Measurements from ENCODE around the gene TMEM61.
A peak's percentile ranks its signal among the peaks of the same experiment; 100 is the strongest.

TMEM61 gene

GRCh38 chr1:54969879-54970278 is 10.5 kb upstream of the TMEM61 start:
- TF ChIP-seq CTCF (IDR thresholded peaks at IDR 0.05; ENCODE audit: control insufficient read depth, insufficient read depth, low read depth, low read length, missing control alignments) = no peak
- no peak for DNase-seq (ENCODE audit: low read depth)
- H3K4me3 ChIP-seq (ENCODE audit: control insufficient read depth, low read depth, low read length) = no peak overlapping the region

- H3K4me3 ChIP-seq (ENCODE audit: control insufficient read depth, low read depth, low read length) = no peak overlapping the region
- no peak for TF ChIP-seq CTCF (IDR thresholded peaks at IDR 0.05; ENCODE audit: control insufficient read depth, insufficient read depth, low read depth, low read length, missing control alignments)
- DNase-seq (ENCODE audit: low read depth) = no peak
These were observed 9.5 kb upstream of the TMEM61 start for GRCh38 chr1:54970901-54971300.

- no peak overlapping the region for H3K4me3 ChIP-seq (ENCODE audit: control insufficient read depth, low read depth, low read length)
- TF ChIP-seq CTCF (IDR thresholded peaks at IDR 0.05; ENCODE audit: control insufficient read depth, insufficient read depth, low read depth, low read length, missing control alignments) = no peak
- no peak for DNase-seq (ENCODE audit: low read depth)
These were observed 9.1 kb upstream of the TMEM61 start for GRCh38 chr1:54971317-54971791.

GRCh38 chr1:54972436-54972835 is 8.0 kb upstream of the TMEM61 start:
- DNase-seq (ENCODE audit: low read depth) = no peak
- H3K4me3 ChIP-seq (ENCODE audit: control insufficient read depth, low read depth, low read length) = no peak overlapping the region
- TF ChIP-seq CTCF (IDR thresholded peaks at IDR 0.05; ENCODE audit: control insufficient read depth, insufficient read depth, low read depth, low read length, missing control alignments) = no peak

GRCh38 chr1:54973205-54973921 is 7.1 kb upstream of the TMEM61 start:
- peak; percentile 49 for TF ChIP-seq CTCF (IDR thresholded peaks at IDR 0.05; ENCODE audit: control insufficient read depth, insufficient read depth, low read depth, low read length, missing control alignments)
- H3K4me3 ChIP-seq (ENCODE audit: control insufficient read depth, low read depth, low read length) = no peak overlapping the region
- no peak for DNase-seq (ENCODE audit: low read depth)

- H3K4me3 ChIP-seq (ENCODE audit: control insufficient read depth, low read depth, low read length) = no peak overlapping the region
- DNase-seq (ENCODE audit: low read depth) = no peak
- TF ChIP-seq CTCF (IDR thresholded peaks at IDR 0.05; ENCODE audit: control insufficient read depth, insufficient read depth, low read depth, low read length, missing control alignments) = no peak
These were observed 4.9 kb upstream of the TMEM61 start for GRCh38 chr1:54975356-54976108.
